DND-41 (cell line): ENCODE data around the gene CDK2AP2.

ENCODE experiments used
- EZH2 ChIP-seq: IDR thresholded peaks from 3 replicates; pipeline ENCODE4 v1.6.1; 2012; ENCODE audit warnings: borderline replicate concordance, low read depth, mild to moderate bottlenecking, moderate library complexity, low read length, inconsistent platforms; ENCODE audit not compliant: severe bottlenecking
- TF ChIP-seq, protein P1 (sequence below): IDR thresholded peaks from 2 replicates; pipeline ENCODE4 v1.5.1; 2012; ENCODE audit warnings: borderline replicate concordance, low read length, moderate library complexity, mild to moderate bottlenecking; ENCODE audit not compliant: poor library complexity, severe bottlenecking; ENCODE audit errors: extremely low read depth

DNA sequence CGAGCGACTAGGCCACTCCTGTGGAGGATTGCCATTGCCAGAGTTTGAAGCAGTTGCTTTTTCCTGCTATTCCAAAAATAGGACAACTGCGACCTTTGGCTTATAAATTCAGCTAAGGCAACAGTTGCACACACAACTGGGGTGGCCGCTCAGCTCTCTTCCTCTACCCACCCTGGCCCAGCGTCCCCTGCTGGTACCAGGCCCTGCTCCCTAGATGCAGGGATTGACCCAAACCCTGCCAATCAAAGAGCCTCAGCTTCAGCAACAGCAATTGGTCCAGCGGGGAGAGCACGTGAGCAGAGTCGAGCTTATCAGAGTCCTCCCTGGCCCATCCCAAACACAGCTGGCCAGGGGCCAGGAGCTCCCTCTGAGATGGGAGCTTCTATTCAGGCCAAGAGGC lies 37.3 kb upstream of the CDK2AP2 start:
- TF ChIP-seq, protein P1, sequence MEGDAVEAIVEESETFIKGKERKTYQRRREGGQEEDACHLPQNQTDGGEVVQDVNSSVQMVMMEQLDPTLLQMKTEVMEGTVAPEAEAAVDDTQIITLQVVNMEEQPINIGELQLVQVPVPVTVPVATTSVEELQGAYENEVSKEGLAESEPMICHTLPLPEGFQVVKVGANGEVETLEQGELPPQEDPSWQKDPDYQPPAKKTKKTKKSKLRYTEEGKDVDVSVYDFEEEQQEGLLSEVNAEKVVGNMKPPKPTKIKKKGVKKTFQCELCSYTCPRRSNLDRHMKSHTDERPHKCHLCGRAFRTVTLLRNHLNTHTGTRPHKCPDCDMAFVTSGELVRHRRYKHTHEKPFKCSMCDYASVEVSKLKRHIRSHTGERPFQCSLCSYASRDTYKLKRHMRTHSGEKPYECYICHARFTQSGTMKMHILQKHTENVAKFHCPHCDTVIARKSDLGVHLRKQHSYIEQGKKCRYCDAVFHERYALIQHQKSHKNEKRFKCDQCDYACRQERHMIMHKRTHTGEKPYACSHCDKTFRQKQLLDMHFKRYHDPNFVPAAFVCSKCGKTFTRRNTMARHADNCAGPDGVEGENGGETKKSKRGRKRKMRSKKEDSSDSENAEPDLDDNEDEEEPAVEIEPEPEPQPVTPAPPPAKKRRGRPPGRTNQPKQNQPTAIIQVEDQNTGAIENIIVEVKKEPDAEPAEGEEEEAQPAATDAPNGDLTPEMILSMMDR: no peak
- TF ChIP-seq EZH2: no peak
